Measurements from ENCODE around the gene CATSPER4.

- TF ChIP-seq CTCF (IDR thresholded peaks at IDR 0.05; ENCODE audit: poor library complexity, severe bottlenecking) (no peak), EZH2 (IDR thresholded peaks at IDR 0.05; ENCODE audit: borderline replicate concordance, insufficient read depth, low read length, poor library complexity, severe bottlenecking) (no peak)
These were observed 10.0 kb downstream of the CATSPER4 start for GRCh38 chr1:26200413-26200812.

Data from neural cell (in vitro differentiated cells).